Testis (tissue), 2 donors: Measurements from ENCODE around the gene RNASE8.

ENCODE experiments used
- CTCF ChIP-seq, 3 experiments: fragments of 450-650 bp in 2 of 3; fragments of 200-600 bp in 1 of 3; sonication (generic) in 1 of 3; IDR thresholded peaks; one replicate each; pipeline ENCODE4 v1.5.1; 2016 to 2019; ENCODE audit warnings: antibody characterized with exemption in 3 of 3, mild to moderate bottlenecking in 2 of 3, moderate library complexity in 1 of 3
- POLR2A ChIP-seq: fragments of 450-650 bp; IDR thresholded peaks from one replicate; pipeline ENCODE4 v1.6.1; 2017; ENCODE audit warnings: antibody characterized with exemption, mild to moderate bottlenecking, moderate library complexity

- TF ChIP-seq CTCF (IDR thresholded peaks at IDR 0.05) (no peak), POLR2A (no peak)
Observed at GRCh38 chr14:21049271-21049673, 8.3 kb upstream of the RNASE8 start.
